ENCODE data around the gene EIF3F. TPM values are rescaled to one million over a fixed set of nuclear protein-coding genes. Genes with fewer than 3 reads are reported as not detected.

Gene EIF3F
- total RNA-seq, 1 donor from 2014 or later: 324 TPM

DNA sequence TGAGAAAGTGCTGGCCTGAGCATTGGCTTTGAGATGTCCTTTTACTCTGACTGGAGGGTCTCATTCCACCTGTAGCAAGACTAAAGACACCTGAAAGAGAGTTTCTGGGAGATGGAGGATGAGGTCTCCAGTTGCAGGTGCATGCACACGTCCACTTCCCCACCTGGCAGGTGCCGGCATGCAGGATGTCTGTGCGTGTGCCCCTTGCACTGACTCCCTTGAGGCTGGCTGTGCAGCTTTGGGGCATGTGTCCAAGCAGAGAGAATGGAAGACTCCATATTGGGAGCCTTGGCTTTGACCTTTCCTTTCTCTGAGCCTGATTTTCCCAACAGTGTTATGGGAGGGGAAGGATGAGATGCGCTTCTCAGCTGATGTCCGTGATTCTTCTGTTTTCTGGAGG is 49.8 kb downstream of the EIF3F start:
- Mint-ChIP-seq H3K36me3 (no peaks in the 10 kb centered on the region), H3K4me1 (ENCODE audit: unreplicated experiment) (peaks cover 19% of the 10 kb centered on the region), H3K27me3 (peaks cover 16% of the 10 kb centered on the region), H3K9me3 (no peaks in the 10 kb centered on the region), H3K4me3 (no peak overlapping the region), H3K27ac (no peak overlapping the region)
- no peak for TF ChIP-seq CTCF (conservative IDR thresholded peaks at IDR 0.05)
- DNase-seq (ENCODE audit: extremely low spot score, unreplicated experiment): no peak

GRCh38 chr11:8038393-8038792 is 51.3 kb downstream of the EIF3F start:
- no peak overlapping the region for H3K27ac Mint-ChIP-seq
- peaks cover 14% of the 10 kb centered on the region for H3K4me1 Mint-ChIP-seq (ENCODE audit: unreplicated experiment)
- H3K4me3 Mint-ChIP-seq: no peak overlapping the region
- no peaks in the 10 kb centered on the region for H3K36me3 Mint-ChIP-seq
- H3K27me3 Mint-ChIP-seq: peaks cover 18% of the 10 kb centered on the region
- DNase-seq (ENCODE audit: extremely low spot score, unreplicated experiment): peak; percentile 55
- no peaks in the 10 kb centered on the region for H3K9me3 Mint-ChIP-seq
- no peak for TF ChIP-seq CTCF (conservative IDR thresholded peaks at IDR 0.05)

- Mint-ChIP-seq H3K27me3 (peaks cover 18% of the 10 kb centered on the region), H3K4me1 (ENCODE audit: unreplicated experiment) (peaks cover 11% of the 10 kb centered on the region), H3K9me3 (no peaks in the 10 kb centered on the region), H3K36me3 (no peaks in the 10 kb centered on the region), H3K27ac (no peak overlapping the region), H3K4me3 (no peak overlapping the region)
- no peak for TF ChIP-seq CTCF (conservative IDR thresholded peaks at IDR 0.05)
- peak; percentile 43 for DNase-seq (ENCODE audit: extremely low spot score, unreplicated experiment)
Observed at GRCh38 chr11:8038811-8039529, 51.8 kb downstream of the EIF3F start.

- H3K27me3 Mint-ChIP-seq: peaks cover 21% of the 10 kb centered on the region
- peak; percentile 44 for DNase-seq (ENCODE audit: extremely low spot score, unreplicated experiment)
- peaks cover 11% of the 10 kb centered on the region for H3K4me1 Mint-ChIP-seq (ENCODE audit: unreplicated experiment)
- no peak for TF ChIP-seq CTCF (conservative IDR thresholded peaks at IDR 0.05)
- H3K9me3 Mint-ChIP-seq: no peaks in the 10 kb centered on the region
- H3K36me3 Mint-ChIP-seq: no peaks in the 10 kb centered on the region
- no peak overlapping the region for H3K27ac Mint-ChIP-seq
- H3K4me3 Mint-ChIP-seq: no peak overlapping the region
Observed at GRCh38 chr11:8039530-8040260, 52.6 kb downstream of the EIF3F start.

- Mint-ChIP-seq H3K36me3 (no peaks in the 10 kb centered on the region), H3K4me3 (no peak overlapping the region), H3K27me3 (peaks cover 27% of the 10 kb centered on the region), H3K4me1 (ENCODE audit: unreplicated experiment) (peaks cover 4% of the 10 kb centered on the region), H3K27ac (no peak overlapping the region), H3K9me3 (no peaks in the 10 kb centered on the region)
- TF ChIP-seq CTCF (conservative IDR thresholded peaks at IDR 0.05): no peak
- DNase-seq (ENCODE audit: extremely low spot score, unreplicated experiment): peak; percentile 56
Observed at GRCh38 chr11:8040261-8040920, 53.3 kb downstream of the EIF3F start.
